ENCODE data around the gene AIF1L. TPM values are rescaled to one million over a fixed set of nuclear protein-coding genes. Genes with fewer than 3 reads are reported as not detected.
"Not testable (repeated sequence)": the region's sequence is repeated elsewhere in the genome, so short reads cannot be mapped to it uniquely, and the experiment has no call there.

The AIF1L gene
- total RNA-seq, 1 donor from 2014 or later = 72.3 TPM

DNA sequence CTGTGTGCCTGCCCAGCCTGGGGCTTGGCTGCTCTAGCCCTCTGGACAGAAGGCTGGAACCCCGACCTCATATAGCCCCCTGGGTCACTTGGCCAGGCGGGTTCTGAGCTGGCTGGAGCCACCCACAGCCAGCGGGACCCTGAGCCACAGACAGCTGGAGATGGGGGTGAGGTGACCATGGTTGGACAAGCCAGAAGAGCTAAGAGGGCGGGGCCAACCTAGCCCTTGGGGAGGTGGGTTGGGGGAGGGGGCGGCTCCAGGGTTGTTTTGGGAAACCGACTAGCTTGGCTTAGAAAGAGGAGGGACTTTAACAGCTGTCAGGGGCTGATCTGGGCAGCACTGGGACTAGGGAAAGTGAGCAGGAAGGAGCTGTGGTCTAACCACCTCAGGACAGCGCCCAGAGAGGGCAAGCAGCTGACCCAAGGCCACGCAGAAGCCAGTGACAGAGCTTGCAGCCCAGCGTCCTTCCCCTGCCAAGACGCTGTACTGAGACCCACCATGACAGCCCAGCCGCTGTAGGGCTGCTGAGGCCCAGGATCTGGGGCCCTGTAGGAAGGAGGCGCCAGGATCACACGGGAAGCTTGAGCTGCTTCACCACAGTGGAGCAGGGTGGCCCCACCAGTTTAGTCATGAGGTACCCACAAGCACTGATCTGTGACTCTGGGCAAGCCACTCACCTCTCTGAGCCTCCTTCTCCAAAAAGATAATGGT lies 2.2 kb downstream of the AIF1L start:
- DNase-seq (ENCODE audit: low read depth, low spot score) = no peak

DNA sequence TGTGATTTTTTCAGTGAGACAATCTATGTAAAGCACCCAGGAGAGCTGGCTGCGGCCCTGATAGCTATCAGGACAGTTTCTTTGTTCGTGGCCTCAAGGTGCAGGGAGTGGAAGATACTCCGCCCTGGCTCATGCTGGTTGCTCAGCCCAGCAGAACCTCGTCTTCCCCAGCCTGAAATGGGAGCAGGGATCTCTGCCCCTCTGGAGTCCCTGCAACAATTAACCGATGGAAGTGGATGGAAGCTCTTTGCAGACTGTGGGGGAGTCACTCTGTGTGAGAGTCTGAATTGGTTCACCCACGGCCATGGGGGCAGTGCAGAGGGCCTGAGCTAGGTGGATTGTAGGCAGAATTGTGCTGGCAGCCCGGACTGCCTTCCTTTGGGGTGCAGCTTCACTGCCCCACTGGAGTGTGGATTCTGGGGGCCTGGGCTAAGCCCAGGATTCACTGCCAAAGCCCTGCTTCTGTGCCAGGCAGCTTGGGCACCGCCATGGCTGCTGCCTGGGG lies 2.8 kb downstream of the AIF1L start:
- DNase-seq (ENCODE audit: low read depth, low spot score) = no peak

DNA sequence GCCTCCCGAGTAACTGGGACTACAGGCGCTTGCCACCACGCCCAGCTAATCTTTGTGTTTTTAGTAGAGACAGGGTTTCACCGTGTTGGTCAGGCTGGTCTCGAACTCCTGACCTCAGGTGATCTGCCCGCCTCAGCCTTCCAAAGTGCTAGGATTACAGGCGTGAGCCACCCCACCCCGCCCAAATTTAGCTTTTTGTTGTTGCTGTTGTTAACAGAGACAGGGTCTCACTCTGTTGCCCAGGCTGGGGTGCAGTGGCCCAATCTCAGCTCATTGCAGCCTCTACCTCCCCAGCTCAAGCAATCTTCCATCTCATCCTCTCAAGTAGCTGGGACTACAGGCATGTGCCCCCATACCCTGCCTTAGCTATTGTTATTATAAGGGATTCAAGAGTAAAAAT lies 3.5 kb downstream of the AIF1L start:
- not testable (repeated sequence) for DNase-seq (ENCODE audit: low read depth, low spot score)

DNA sequence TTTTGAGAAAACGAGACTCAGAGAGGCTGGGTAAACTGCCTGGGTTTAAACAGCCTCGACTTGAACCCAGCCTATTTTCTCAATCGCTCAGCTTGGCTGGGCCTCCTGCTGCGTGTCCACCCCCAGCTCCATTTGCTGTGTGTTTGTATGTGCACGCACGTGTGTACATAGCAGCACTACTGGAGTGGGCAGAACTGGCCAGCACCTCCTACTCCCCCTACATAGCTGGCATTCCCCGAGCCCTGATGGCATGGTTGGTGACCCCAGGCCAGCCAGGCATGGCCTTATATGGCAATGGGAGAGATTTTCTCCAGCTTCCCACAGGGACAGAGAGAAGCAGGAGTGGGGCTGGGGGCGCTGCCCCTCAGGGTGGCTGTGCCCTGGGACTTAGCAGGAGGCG lies 4.1 kb downstream of the AIF1L start:
- no peak for DNase-seq (ENCODE audit: low read depth, low spot score)

DNA sequence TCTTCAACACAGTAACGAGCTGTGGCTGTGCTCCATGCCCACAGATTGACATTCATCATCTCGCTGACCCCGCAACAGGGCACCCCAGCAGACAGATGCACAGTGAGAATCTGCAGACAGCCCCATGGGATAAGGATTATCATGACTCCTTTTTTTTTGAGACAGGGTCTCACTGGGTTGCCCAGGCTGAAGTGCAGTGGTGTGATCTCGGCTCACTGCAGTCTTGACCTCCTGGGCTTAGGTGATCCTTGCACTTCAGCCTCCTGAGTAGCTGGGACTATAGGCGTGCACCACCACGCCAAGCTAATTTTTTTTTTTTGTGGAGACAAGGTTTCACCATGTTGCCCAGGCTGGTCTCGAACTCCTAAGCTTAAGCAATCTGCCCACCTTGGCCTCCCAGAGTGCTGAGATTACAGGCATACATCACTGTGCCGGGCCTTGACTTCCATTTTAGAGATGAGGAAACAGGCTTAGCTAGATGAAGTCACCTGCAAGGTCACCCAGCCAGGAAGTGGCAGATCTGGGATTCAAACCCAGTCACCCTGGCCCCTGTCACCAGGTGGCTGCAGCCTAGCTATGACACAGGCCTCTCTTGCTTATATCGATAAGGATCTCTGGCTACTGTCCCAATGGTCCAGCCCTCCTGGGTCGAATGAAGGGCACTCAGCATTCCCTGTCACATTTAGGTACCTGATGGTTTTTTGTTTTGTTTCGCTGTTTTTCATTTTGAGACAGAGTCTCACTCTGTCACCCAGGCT lies 5.1 kb downstream of the AIF1L start:
- DNase-seq (ENCODE audit: low read depth, low spot score) = no peak

DNA sequence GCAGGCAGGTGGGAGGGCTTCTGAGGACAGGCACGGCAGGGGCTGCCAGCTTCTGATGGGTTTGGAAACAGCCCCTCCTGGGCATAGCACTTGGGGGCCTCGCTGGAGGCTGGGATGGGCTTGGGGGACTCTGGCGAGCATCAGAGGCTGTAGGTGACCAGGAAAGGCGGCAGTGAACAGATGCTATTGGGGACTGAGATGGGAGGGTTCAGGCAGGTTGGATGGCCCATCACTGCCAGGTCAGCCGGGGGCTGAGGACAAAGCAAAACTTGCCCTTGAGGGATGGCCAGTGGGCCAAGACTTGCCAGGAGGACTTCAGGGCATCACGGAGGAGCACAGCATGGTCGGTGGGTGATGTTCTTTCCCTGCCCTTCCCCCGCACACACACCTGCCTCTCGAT lies 6.7 kb downstream of the AIF1L start:
- DNase-seq (ENCODE audit: low read depth, low spot score) = no peak

DNA sequence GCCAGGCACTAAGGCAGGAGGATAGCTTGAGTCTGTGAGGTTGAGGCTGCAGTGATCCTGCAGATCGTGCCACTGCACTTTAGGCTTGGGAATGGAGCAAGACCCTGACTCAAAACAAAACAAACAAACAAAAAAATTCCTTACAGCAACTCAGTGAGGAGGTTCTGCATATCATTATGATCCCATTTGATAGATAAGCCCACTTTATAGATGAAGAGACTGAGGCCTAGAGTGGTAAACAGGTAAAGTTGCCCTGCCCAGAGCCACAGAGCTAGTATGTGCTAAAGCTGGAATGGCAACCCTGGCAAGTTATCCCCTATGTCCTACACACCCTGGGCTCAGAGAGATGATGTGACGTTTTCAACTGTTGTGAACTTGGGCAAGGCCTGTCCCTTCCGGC lies 7.2 kb downstream of the AIF1L start:
- no peak for DNase-seq (ENCODE audit: low read depth, low spot score)

DNA sequence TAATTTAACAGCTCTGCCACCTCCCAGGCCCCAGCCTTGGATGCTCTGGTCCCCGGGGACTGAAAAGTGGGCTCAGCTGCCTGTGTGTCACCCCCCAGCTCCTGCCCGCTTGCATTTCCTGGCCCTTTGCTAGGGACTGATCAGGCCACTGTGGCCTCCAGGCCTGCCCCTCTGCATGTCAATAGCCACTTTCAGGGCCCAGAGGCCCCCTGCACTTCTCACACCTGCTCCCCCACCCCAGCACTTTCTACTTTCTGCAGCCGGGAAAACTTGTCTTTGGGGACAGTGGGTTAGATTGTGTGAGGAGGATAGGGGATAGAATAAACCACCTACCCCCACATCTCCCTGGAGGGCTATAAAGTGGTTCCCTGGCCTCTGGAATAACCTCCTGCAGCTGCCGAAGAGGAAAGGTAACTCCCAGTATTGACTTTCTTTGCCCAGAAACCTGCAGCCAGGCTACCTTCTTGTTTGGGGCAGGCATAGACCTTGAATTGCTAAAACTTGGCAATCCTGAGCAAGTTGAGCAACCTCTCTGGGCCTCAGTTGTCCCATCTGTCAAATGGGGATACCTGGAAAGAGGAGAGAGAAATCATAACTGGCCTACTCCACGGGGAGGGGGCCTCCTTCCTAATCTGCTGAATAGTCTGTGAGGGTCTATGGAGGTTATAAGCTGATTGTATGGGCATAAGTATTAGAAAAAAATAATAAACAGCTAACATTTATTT lies 7.8 kb downstream of the AIF1L start:
- no peak for DNase-seq (ENCODE audit: low read depth, low spot score)

DNA sequence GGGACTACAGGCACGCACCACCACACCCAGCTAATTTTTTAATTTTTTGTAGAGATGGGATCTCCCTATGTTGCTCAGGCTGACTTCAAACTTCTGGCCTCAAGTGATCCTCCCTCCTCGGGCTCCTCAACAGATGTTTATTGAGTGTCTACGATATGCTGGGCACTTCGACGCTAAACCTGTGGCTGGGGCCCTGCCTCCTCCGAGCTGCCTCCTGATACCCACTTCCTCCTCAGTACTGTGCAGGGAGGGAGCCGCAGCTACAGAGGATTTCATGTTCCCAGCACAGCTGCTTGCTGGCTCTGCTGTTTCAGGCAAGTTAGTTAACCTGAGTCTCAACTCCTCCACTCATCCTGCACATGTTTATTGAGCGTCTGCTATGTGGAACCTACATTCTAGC lies 9.6 kb downstream of the AIF1L start:
- no peak for DNase-seq (ENCODE audit: low read depth, low spot score)

DNA sequence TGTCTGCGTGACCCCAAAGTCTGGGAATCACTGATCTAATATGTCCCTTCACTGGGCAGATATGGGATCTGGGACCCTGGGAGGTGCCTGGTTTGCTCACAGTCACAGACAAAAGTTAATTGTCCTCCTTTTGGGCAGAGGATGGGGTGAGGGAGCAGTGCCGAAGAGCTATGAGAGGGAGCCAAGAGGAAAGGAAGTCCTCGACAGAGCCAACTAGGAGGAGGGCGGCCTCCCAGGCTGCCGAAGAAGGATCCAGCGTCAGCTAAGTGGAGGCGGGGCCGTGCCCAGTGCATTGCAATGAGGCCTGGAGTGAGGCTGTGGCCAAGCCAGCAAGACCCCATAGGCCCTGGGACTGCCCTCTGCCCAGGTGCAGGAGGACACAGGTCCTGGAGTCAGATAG lies 11.4 kb downstream of the AIF1L start:
- DNase-seq (ENCODE audit: low read depth, low spot score) = no peak

DNA sequence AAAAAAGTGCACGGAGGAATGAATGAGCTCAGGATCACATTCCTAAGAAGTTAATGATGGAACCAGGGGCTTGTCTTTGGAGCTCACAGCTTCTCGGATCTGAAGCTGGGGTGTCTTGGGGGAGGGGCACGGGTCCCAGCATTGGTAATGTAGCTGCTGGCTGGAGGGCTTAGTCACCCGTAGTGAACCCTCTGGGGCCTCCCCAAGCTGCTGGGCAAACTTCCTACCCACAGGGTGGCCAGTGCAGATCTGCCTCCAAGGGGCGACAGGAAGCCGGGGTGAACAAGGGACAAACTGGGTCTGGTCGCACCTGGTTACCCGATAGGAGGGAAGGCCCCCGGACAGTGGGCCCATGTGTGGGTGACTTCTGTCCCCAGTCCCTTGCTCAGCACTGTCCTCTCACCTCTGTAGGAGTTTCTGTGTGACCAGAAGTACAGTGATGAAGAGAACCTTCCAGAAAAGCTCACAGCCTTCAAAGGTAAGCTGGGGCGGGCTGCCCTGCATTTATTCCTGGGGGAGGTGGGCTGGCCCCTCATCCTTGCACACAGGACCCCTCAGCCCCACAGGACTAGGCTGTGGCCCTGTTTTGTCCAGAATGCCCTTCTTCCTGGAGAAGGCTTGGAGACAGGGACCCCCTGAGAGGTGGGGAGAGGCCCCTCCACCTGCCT lies 15.0 kb downstream of the AIF1L start:
- no peak for DNase-seq (ENCODE audit: low read depth, low spot score)

DNA sequence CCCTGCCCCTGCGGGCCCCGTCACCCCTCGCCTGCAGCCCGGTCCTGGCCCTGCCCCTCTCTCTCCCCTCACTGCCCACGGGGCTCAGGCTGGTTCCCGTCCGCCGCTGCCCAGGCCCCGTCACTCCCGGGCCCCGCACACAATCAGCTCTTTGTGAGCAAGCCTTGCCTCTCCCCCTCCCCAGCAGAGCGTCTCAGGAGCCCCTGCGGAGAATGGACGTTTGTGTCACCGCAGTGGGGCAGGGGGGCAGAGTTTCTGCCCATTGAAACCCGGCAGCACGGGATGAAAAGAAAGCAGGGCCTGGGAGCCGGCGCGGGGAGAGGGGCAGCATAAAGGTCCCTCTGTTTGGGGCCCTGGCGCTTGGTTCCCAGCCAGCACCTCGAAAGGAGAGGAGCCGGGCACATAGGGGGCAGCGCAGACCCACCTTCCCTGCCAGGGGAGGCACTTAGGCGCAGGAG lies 15.6 kb downstream of the AIF1L start:
- no peak for DNase-seq (ENCODE audit: low read depth, low spot score)

DNA sequence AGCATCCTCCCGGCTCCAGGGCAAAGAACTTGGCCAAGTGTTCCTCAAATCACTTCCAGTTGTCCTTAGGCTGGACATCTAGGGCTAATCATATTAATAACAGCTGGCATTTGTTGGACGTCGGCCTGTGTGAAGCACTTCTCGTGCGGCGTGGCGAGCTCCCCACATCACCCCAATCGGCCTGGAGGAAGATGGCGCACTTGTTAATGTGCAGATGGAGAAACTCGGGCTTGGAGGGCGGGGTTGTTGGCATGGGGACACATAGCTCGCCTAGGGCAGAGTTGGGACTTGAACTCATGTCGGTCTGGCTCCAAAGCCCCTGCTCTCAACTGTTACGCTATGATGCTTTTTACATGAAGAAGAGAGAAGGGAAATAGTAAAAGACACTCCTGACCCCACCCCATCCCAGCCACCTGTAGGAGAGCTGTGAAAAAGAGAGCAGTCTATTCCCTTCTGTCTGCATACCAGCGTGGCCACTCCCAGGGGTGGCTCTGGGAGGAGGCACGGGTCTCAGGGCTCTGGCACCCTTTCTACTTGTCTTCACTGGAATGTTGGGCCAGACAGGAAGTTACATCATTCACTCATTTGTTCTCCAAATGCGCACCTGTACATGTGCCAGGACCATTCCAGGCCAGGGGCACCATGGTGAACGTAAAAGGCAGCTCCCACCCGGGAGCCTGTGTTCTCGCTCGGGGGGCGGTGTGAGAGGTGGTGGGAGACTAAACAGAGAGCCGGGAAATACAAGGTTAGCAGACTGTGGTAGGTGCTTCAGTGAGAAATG lies 16.2 kb downstream of the AIF1L start:
- no peak for DNase-seq (ENCODE audit: low read depth, low spot score)

DNA sequence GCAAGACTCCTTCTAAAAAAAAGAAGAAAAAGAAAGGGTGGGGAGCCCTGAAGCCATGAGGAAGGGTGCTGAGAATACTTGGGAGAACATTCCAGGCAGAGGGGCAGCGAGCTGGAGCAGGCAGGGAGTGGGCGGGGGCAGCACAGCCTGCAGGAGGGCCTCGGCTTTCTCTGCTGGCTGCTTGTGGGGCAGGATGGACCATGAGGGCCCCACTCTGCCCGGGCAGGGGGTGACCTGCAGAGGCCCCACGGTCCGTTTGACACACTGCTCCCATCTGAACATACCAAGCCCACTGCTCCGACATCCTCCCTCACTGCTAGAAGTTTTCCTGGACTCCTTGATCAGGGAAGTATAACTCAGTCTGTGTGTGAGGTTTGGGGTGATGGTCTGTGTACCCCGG lies 17.3 kb downstream of the AIF1L start:
- DNase-seq (ENCODE audit: low read depth, low spot score) = no peak

DNA sequence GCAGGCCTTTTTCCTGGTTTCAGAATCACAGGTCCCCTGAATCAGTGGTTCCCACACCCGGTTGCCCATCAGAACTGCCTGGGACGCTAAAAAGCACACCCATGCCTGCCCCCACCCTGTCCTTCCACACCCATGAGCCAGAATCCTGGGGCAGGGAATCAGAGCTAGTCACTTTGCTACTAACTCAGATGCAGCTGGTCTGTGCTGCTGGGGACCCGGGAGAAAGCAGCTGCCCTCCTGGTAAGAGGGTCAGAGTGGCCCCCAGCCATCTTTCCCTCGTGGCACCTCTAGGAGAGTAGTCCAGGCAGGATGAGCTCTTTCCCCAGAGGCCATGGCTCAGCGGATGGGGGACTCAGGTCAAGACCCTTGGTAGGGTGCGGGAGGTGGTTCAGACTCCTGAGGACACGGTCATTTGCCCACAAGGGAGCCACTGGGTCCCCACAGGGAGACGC lies 17.8 kb downstream of the AIF1L start:
- DNase-seq (ENCODE audit: low read depth, low spot score) = no peak

DNA sequence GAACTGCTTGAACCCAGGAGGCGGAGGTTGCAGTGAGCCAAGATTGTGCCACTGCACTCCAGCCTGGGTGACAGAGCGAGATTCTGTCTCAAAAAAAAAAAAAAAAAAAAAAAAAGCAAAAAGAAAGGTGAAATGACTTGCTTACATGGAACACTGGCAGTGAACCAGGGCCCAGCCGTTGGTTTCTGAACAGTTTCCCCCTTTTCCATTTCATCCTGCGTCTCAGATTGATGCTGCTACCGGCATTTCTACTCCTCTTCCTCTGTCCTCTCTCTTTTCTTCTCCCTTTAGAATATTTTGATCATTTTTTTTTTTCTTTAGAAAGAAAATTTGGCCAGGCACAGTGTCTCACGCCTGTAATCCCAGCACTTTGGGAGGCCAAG lies 19.0 kb downstream of the AIF1L start:
- DNase-seq (ENCODE audit: low read depth, low spot score) = not testable (repeated sequence)

DNA sequence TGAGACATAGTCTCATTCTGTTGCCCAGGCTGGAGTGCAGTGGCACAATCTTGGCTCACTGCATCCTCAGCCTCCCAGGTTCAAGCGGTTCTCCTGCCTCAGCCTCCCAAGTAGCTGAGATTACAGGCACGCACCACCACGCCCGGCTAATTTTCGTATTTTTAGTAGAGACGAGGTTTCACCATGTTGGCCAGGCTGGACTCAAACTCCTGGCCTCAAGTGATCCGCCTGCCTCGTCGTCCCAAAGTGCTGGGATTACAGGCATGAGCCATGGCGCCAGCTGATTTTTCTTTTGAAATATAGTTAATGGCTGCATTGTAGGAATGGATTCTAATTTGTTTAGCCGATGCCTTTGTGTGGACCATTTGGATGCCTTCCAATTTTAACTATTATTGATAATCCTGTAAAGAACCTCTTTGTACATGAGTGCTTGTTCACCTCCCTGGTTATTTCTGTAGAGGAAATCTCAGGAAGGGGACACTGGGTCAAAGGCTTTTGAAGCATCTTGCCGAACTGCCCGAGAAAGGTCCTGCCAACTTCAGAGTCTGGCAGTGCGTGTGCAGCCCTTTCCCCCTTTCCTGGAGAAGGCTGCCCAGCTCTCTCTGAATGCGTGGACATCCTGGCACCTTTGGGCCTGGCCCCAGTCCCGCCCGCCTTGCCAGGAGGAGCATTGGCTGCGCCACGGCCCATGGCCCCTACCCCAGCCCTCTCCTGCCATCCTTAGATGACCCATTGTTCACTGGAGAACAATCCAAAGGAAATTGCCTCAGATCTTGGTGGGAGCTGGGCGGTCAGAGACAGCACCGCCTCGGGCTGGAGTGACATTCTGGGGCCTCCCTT lies 20.2 kb downstream of the AIF1L start:
- peak; percentile 79 for DNase-seq (ENCODE audit: low read depth, low spot score)

DNA sequence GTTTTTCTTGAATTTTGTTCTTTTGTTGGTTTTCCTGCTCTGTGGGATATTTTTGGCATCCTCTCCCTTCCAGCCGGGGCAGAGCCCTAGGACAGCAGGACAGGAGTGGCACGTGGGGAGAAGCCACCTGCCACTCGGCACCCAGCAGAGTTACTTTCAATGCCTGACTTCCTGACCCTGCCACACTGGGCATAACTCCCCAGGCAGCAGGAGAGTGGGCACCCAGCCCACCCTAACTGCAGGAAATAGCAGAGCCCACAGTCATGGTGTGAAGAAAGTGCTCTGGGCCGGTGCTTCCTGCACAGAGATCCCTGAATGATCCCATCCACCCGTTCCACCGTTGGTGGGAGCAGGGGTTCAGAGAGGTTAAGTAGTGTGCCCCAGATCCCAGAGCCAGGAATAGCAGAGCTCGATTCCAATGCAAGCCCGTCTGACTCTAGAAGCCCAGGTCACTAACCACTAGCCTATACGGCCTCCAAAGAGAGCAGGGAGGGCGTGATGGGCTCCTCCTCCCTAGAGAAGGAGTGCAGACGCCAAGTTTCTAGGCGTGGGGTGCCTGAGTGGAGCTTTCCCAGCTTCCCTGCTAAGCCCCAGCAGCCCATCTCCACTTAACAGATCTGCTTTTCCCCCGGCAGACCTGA lies 20.9 kb downstream of the AIF1L start:
- DNase-seq (ENCODE audit: low read depth, low spot score) = peak; percentile 83

DNA sequence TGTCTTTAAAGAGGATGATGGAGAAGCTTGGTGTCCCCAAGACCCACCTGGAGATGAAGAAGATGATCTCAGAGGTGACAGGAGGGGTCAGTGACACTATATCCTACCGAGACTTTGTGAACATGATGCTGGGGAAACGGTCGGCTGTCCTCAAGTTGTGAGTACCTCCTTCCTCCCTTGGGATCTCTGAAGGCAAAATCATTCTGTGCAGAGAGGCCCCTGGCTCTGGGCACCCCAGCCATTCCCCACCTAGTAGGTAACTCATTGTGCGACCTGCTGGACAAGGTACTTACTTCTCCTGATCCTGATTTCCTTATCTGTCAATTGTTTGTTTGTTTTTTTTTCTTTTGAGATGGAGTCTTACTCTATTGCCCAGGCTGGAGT lies 21.4 kb downstream of the AIF1L start:
- no peak for DNase-seq (ENCODE audit: low read depth, low spot score)
